GM10248 (cell line): Measurements from ENCODE around the gene MAML3.

Experiments used
- CTCF ChIA-PET: fragments of 300-600 bp; sonication (Branson Sonifier 250); formaldehyde crosslinking; extraction: SDS; loops from one replicate; lab custom pipeline; 2021; ENCODE audit warnings: antibody characterized with exemption; lab: Yijun Ruan, JAX
- POLR2A ChIA-PET: fragments of 350-650 bp; sonication (Branson Sonifier 250); formaldehyde crosslinking; extraction: SDS; loops from one replicate; lab custom pipeline; 2020; ENCODE audit warnings: antibody characterized with exemption; lab: Yijun Ruan, JAX
- DNase-seq: peaks from one replicate; pipeline ENCODE4 v3.0.0; 2012; ENCODE audit errors: extremely low spot score
- TF ChIP-seq, protein P1 (sequence below): IDR thresholded peaks from 2 replicates; pipeline ENCODE4 v1.5.1; 2012; ENCODE audit warnings: mild to moderate bottlenecking, low read depth; ENCODE audit errors: extremely low read depth, missing control alignments, control extremely low read depth

Gene MAML3

GRCh38 chr4:140174543-140174942 is 20.6 kb upstream of the MAML3 start:
- DNase-seq: no peak
- CTCF ChIA-PET: interaction anchor here (1.2 kb wide), 1 partner anchor 10 kb away, joined by 3 read pairs; no protein-coding TSS in a partner anchor
- TF ChIP-seq, protein P1, sequence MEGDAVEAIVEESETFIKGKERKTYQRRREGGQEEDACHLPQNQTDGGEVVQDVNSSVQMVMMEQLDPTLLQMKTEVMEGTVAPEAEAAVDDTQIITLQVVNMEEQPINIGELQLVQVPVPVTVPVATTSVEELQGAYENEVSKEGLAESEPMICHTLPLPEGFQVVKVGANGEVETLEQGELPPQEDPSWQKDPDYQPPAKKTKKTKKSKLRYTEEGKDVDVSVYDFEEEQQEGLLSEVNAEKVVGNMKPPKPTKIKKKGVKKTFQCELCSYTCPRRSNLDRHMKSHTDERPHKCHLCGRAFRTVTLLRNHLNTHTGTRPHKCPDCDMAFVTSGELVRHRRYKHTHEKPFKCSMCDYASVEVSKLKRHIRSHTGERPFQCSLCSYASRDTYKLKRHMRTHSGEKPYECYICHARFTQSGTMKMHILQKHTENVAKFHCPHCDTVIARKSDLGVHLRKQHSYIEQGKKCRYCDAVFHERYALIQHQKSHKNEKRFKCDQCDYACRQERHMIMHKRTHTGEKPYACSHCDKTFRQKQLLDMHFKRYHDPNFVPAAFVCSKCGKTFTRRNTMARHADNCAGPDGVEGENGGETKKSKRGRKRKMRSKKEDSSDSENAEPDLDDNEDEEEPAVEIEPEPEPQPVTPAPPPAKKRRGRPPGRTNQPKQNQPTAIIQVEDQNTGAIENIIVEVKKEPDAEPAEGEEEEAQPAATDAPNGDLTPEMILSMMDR: no peak
- POLR2A ChIA-PET: no interaction called here

- CTCF ChIA-PET: no interaction called here
- TF ChIP-seq, protein P1: no peak
- POLR2A ChIA-PET: no interaction called here
- DNase-seq: no peak
Observed at GRCh38 chr4:140172960-140173359, 19.0 kb upstream of the MAML3 start.

DNA sequence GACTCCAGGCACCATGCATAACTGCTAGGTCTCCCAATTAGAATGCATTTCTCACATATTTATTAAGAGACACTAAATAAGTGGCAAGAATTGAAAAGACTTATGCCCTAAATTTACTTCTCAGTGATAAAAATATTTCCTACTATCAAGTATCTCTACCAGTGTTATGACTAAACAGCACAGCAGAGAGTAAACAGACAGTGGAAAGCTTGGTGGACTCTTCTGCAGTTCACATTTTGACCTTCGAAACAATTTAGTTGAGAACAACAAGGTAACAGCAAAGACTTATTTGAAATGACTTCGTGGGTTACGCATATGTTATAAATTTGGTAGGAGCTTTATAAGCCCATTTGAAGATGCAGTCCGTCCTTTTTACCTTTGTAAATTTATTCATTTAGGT is 16.3 kb upstream of the MAML3 start:
- DNase-seq: no peak
- ChIA-PET POLR2A (no interaction called here), CTCF (no interaction called here)
- TF ChIP-seq, protein P1: no peak

- ChIA-PET CTCF (interaction anchor here (1.2 kb wide), 1 partner anchor 9 kb away, joined by 3 read pairs; no protein-coding TSS in a partner anchor), POLR2A (no interaction called here)
- TF ChIP-seq, protein P1: no peak
- no peak for DNase-seq
Observed at GRCh38 chr4:140168936-140169335, 15.0 kb upstream of the MAML3 start.

GRCh38 chr4:140168474-140168873 is 14.5 kb upstream of the MAML3 start:
- POLR2A ChIA-PET: no interaction called here

DNA sequence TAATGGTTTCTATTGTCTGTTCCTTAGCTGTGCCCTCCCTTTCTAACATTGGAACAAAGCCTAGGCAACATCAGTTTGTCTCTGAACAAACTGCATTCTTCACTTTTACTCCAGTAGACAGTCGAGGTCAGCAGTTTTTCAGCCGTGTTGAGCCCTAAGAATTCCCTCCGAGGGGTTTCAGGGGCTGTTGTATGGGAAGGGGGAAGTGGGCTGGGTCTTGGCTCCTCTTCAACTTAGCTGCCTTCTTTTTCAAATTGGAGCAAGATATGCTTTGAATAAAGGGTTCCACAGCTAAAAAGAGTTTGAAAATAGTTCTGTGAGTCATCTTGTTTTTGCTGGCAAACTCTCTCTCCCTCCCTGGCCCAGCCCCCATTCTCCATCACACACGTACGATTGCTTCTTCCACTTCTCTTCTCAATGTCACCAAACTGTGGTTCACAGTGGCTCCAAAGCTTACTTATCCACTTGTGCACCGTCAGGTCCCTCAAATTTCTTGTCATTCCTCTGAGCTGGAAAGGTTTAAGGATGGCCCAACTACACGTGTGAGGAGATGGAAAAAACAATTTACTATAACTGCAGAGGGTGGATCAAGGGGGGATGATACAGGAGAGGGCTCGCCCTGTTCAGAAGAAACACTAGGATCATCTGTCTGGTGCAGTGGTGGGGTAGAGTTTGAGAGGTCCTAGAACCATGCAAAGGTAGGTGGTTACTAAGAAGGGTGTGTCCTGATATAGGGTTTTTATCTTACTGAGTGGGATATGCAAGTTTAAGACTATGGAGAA is 9.2 kb upstream of the MAML3 start:
- POLR2A ChIA-PET: no interaction called here
- TF ChIP-seq, protein P1: no peak
- DNase-seq: no peak
- CTCF ChIA-PET: interaction anchor here (0.6 to 1.4 kb wide), 4 partner anchors 9 to 85 kb away, joined by 3 read pairs; partner anchors contain the start of gene MAML3

More at GRCh38 chr4:140168474-140168873, 14.5 kb upstream of the MAML3 start:
- CTCF ChIA-PET: interaction anchor here (1.2 kb wide), 1 partner anchor 9 kb away, joined by 3 read pairs; no protein-coding TSS in a partner anchor
- DNase-seq: no peak
- TF ChIP-seq, protein P1: no peak
